Stomach (tissue), 19 donors: ENCODE data around the gene NOG. TPM values are rescaled to one million over a fixed set of nuclear protein-coding genes. Genes with fewer than 3 reads are reported as not detected.

Experiments
- DNase-seq, 2 donors: peaks; one replicate each; pipeline versions ENCODE4 v3.0.0 to v3.0.0-alpha.2; 2013 to 2019
- H3K27ac ChIP-seq, 5 donors: fragments of 200-600 bp in 4 of 5; sonication (generic) in 4 of 5; one replicate each; pipeline ENCODE4 v1.5.1; 2013 to 2019; ENCODE audit warnings: mild to moderate bottlenecking in 1 of 5, moderate library complexity in 1 of 5
- H3K27me3 ChIP-seq, 3 donors: fragments of 200-600 bp; sonication (generic); one replicate each; pipeline ENCODE4 v1.5.1; 2017 to 2019; ENCODE audit warnings: mixed run types in 1 of 3
- H3K36me3 ChIP-seq, 4 donors: fragments of 200-600 bp; sonication (generic); 1 replicate in 3 of 4; 2 replicates in 1 of 4; pipeline ENCODE4 v1.5.1; 2016 to 2019
- H3K4me1 ChIP-seq, 4 donors: fragments of 200-600 bp; sonication (generic); one replicate each; pipeline ENCODE4 v1.5.1; 2016 to 2019
- H3K4me3 ChIP-seq, 4 donors: fragments of 200-600 bp; sonication (generic) in 3 of 4; one replicate each; pipeline ENCODE4 v1.5.1; 2016 to 2019; ENCODE audit warnings: mild to moderate bottlenecking in 1 of 4
- H3K9me3 ChIP-seq, 4 donors: fragments of 200-600 bp; sonication (generic); one replicate each; pipeline ENCODE4 v1.5.1; 2016 to 2019
- EP300 ChIP-seq: sonication (generic); formaldehyde crosslinking; IDR thresholded peaks from one replicate; pipeline ENCODE4 v1.6.1; 2017; ENCODE audit warnings: antibody characterized with exemption
- POLR2A ChIP-seq, 4 donors: fragments of 450-650 bp; IDR thresholded peaks; one replicate each; pipeline ENCODE4 v1.6.1; 2016; ENCODE audit warnings: antibody characterized with exemption in 4 of 4, control low read depth in 2 of 4, mild to moderate bottlenecking in 1 of 4, moderate library complexity in 1 of 4
- POLR2AphosphoS5 ChIP-seq, 3 donors: sonication (generic); formaldehyde crosslinking; IDR thresholded peaks; one replicate each; pipeline ENCODE4 v1.6.1; 2016; ENCODE audit warnings: antibody characterized with exemption in 3 of 3
- WGBS, 5 donors: extraction: QIAGEN DNeasy Blood & Tissue Kit in 3 of 5; methylation state at CpG; one replicate each; pipeline versions ENCODE4 v1.1.5 to v1.1.7; 2013 to 2018; 5-methylcytosine and 5-hydroxymethylcytosine counted together
- intact Hi-C: fragments of 100-400 bp; cut with DNase I; formaldehyde crosslinking; loops from one replicate; pipeline ENCODE4 v1.15.1; 2023; ENCODE audit warnings: low total_unique reads
- long read RNA-seq, 10 donors: transcript quantifications; one replicate each; lab custom pipeline, GENCODE V29; 2026
- polyA plus RNA-seq, 3 donors: library from polyadenylated mRNA; stranded (reverse); fragments of 200-250 nt; gene quantifications; one replicate each; pipeline ENCODE4 v1.2.3, GENCODE V29; 2013
- total RNA-seq, 5 donors: library from RNA; depleted of rRNA; stranded (reverse); fragments of >200 nt; gene quantifications; one replicate each; pipeline versions ENCODE4 v1.1.0 to v1.2.3, GENCODE V29; 2014 to 2016
- TF ChIP-seq, protein P1 (sequence below), 7 experiments: fragments of 450-650 bp in 4 of 7; fragments of 200-600 bp in 3 of 7; sonication (generic) in 3 of 7; IDR thresholded peaks; one replicate each; pipeline ENCODE4 v1.5.1; 2016 to 2019; ENCODE audit warnings: antibody characterized with exemption in 7 of 7, control low read depth in 2 of 7, mild to moderate bottlenecking in 1 of 7
- donor health status: healthy with polysubstance abuse.
- donor health status: Bipolar disorder and iron deficiency.
- donor health status: healthy.

Gene NOG
- total RNA-seq (1 to 10 TPM in 1 of 5 donors, not detected in 4; 1.7 TPM), polyA plus RNA-seq (under 1 TPM in 2 of 3 donors, not detected in 1; 0.23 to 0.31 TPM)
- long read RNA-seq, donor 1: 0 reads
- long read RNA-seq, donor 2, transcript NOG-201 (1 exons, 1,892 nt): major isoform, 5 of 5 reads
- long read RNA-seq, donor 2, partial matches to known transcripts: 0 of 5 reads
- long read RNA-seq, donor 2, other reads (novel, unspliced or antisense): 0 of 5 reads
- long read RNA-seq, donor 3, partial matches to known transcripts: 0 of 2 reads
- long read RNA-seq, donor 3, other reads (novel, unspliced or antisense): 0 of 2 reads
- long read RNA-seq, donor 4, partial matches to known transcripts: 0 of 3 reads
- long read RNA-seq, donor 4, other reads (novel, unspliced or antisense): 0 of 3 reads
- long read RNA-seq, donor 5, transcript NOG-201 (1 exons, 1,892 nt): major isoform, 9 of 9 reads
- long read RNA-seq, donor 5, partial matches to known transcripts: 0 of 9 reads
- long read RNA-seq, donor 5, other reads (novel, unspliced or antisense): 0 of 9 reads
- long read RNA-seq, donor 6, transcript NOG-201 (1 exons, 1,892 nt): major isoform, 13 of 13 reads
- long read RNA-seq, donor 6, partial matches to known transcripts: 0 of 13 reads
- long read RNA-seq, donor 6, other reads (novel, unspliced or antisense): 0 of 13 reads
- long read RNA-seq, donor 7, partial matches to known transcripts: 0 of 2 reads
- long read RNA-seq, donor 7, other reads (novel, unspliced or antisense): 0 of 2 reads
- long read RNA-seq, donor 8, transcript NOG-201 (1 exons, 1,892 nt): major isoform, 9 of 9 reads
- long read RNA-seq, donor 8, partial matches to known transcripts: 0 of 9 reads
- long read RNA-seq, donor 8, other reads (novel, unspliced or antisense): 0 of 9 reads
- long read RNA-seq, donor 9, transcript NOG-201 (1 exons, 1,892 nt): major isoform, 10 of 10 reads
- long read RNA-seq, donor 9, partial matches to known transcripts: 0 of 10 reads
- long read RNA-seq, donor 9, other reads (novel, unspliced or antisense): 0 of 10 reads
- long read RNA-seq, donor 10: 0 reads

DNA sequence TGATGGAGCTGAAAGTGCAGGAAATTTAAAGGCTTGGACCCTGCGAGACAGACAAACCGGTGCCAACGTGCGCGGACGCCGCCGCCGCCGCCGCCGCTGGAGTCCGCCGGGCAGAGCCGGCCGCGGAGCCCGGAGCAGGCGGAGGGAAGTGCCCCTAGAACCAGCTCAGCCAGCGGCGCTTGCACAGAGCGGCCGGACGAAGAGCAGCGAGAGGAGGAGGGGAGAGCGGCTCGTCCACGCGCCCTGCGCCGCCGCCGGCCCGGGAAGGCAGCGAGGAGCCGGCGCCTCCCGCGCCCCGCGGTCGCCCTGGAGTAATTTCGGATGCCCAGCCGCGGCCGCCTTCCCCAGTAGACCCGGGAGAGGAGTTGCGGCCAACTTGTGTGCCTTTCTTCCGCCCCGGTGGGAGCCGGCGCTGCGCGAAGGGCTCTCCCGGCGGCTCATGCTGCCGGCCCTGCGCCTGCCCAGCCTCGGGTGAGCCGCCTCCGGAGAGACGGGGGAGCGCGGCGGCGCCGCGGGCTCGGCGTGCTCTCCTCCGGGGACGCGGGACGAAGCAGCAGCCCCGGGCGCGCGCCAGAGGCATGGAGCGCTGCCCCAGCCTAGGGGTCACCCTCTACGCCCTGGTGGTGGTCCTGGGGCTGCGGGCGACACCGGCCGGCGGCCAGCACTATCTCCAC, at the start of gene NOG:
NOG (plus strand) TSS at position 54 of the 674 bp plus-strand sequence; CDS start at position 579, 525 bp downstream.
- WGBS, 5 donors: 0 to 1% (median 0%) methylated on average over 34 to 85 of the region's 85 CpGs
- H3K27me3 ChIP-seq: peaks cover 0 to 97% (median 71%) of the 10 kb centered on the region in 3 donors
- H3K36me3 ChIP-seq: no peaks in the 10 kb centered on the region
- no peaks in the 10 kb centered on the region for H3K9me3 ChIP-seq
- peaks cover 51 to 62% (median 58%) of the 10 kb centered on the region in 4 donors for H3K4me1 ChIP-seq
- intact Hi-C loops: loop anchor here (2.0 to 10.0 kb wide), 2 partner anchors 81 to 121 kb away; no protein-coding TSS in a partner anchor
- peak; percentile 56 to 76 for DNase-seq
- TF ChIP-seq, protein P1, sequence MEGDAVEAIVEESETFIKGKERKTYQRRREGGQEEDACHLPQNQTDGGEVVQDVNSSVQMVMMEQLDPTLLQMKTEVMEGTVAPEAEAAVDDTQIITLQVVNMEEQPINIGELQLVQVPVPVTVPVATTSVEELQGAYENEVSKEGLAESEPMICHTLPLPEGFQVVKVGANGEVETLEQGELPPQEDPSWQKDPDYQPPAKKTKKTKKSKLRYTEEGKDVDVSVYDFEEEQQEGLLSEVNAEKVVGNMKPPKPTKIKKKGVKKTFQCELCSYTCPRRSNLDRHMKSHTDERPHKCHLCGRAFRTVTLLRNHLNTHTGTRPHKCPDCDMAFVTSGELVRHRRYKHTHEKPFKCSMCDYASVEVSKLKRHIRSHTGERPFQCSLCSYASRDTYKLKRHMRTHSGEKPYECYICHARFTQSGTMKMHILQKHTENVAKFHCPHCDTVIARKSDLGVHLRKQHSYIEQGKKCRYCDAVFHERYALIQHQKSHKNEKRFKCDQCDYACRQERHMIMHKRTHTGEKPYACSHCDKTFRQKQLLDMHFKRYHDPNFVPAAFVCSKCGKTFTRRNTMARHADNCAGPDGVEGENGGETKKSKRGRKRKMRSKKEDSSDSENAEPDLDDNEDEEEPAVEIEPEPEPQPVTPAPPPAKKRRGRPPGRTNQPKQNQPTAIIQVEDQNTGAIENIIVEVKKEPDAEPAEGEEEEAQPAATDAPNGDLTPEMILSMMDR (IDR thresholded peaks at IDR 0.05): no peak
- TF ChIP-seq POLR2A (IDR thresholded peaks at IDR 0.05) (no peak), EP300 (no peak), POLR2AphosphoS5 (IDR thresholded peaks at IDR 0.05) (no peak)
- H3K4me3 ChIP-seq: peak within 1 kb of the TSS; percentile 52 to 63 (median 57)
- H3K27ac ChIP-seq: peak within 1 kb of the TSS in 4 of 5 donors; percentile 14 to 84 (median 59)

DNA sequence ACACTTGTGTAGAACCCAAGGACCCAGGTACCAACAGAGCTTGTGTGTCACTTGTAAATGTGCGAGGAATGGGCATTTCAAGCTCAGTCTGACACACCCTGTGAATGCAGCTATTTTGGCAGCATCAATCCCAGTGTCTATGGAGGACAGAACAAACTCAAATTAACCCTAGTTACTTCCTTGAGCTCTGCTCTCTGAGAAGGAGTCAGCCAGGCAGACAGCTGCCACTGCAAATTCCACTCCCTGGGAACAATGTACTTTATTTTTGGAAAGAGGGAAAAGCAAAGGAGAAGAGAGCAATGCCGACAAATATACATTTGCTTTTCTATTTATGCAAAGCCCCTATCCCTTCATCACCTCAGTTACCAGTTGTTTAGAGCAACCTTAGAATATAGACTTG, 48.4 kb upstream of the NOG start:
- peaks cover 0 to 7% (median 0%) of the 10 kb centered on the region in 3 donors for H3K27me3 ChIP-seq
- H3K9me3 ChIP-seq: peaks cover 0 to 7% (median 0%) of the 10 kb centered on the region in 4 donors
- no peaks in the 10 kb centered on the region for H3K4me1 ChIP-seq
- TF ChIP-seq EP300 (no peak), POLR2A (IDR thresholded peaks at IDR 0.05) (no peak), POLR2AphosphoS5 (IDR thresholded peaks at IDR 0.05) (no peak)
- TF ChIP-seq, protein P1 (IDR thresholded peaks at IDR 0.05): no peak
- no peak for DNase-seq
- WGBS, 5 donors: 42 to 61% (median 49%) methylated on average over 2 of the region's 2 CpGs
- no peak overlapping the region for H3K4me3 ChIP-seq
- no peak overlapping the region for H3K27ac ChIP-seq
- H3K36me3 ChIP-seq: no peaks in the 10 kb centered on the region
- intact Hi-C loops: no loop called here

DNA sequence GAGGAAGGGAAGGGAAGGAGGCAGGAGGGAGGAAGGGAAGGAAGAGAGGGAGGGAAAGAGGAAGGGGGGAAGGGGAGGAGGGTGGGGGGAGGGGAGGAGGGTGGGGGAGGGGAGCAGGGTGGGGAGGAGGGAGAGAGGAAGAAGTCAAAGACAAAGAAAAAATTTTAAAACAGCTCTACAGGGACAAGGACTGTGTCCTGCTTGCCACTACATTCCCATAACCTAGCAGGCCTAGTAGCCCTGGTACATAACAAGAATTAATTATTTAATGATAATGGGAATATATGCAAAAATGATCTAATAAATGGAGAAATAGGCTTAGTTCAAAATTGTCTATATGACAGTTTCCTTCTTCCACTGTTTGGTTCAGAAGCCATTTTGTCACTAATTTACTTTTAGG, 47.6 kb upstream of the NOG start:
- H3K27ac ChIP-seq: no peak overlapping the region
- TF ChIP-seq, protein P1 (IDR thresholded peaks at IDR 0.05): no peak
- TF ChIP-seq POLR2A (IDR thresholded peaks at IDR 0.05): no peak
- TF ChIP-seq POLR2AphosphoS5 (IDR thresholded peaks at IDR 0.05): no peak
- TF ChIP-seq EP300: no peak
- peaks cover 0 to 4% (median 0%) of the 10 kb centered on the region in 3 donors for H3K27me3 ChIP-seq
- no peak for DNase-seq
- intact Hi-C loops: no loop called here
- peaks cover 0 to 7% (median 0%) of the 10 kb centered on the region in 4 donors for H3K9me3 ChIP-seq
- no peaks in the 10 kb centered on the region for H3K36me3 ChIP-seq
- no peaks in the 10 kb centered on the region for H3K4me1 ChIP-seq
- H3K4me3 ChIP-seq: no peak overlapping the region
